ENCODE results near the gene SPCS1. TPM values are rescaled to one million over a fixed set of nuclear protein-coding genes. Genes with fewer than 3 reads are reported as not detected.

SPCS1 gene
- total RNA-seq, 1 experiment from 2014 or later = 81.1 TPM

DNA sequence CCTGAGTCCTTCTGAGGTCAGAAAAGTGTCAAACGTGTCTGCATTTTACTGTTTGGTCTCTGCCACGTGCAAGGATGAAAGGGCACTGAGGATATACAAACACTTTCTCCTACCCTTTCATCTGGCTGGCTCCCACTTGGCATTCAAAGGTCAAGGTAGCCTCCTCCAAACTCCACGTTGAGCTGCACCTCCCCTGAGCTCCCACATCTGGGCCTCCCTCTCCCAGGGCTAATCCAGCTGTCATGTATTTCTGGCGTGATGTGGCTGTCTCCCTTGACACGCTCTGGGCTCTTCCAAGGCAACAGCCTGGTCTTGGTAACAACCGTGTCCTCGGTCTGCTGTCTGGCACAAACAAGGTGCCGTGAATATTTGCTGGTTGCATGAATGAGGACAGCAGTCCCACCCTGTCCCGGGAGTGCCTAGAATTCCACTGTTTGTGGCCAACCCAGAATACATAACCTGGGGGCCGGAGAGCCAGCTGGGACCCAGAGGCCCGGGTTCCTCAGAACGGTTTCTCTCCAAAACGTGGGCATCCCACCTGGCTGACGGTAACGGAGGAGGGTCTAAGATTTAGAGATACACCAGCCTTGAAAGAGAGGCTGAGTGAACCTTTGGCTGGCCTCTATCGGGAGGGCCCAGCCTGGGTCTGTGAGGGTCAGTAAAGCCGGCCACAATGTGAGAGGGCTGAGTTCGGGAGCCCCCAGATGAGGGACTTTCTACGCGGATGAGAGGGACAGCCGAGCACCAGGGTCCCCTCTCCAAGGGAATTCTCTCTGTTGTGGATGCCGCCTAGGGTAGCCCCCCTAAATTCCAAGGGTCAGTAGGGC is 1.1 kb upstream of the SPCS1 start:
- H3K4me1 ChIP-seq (ENCODE audit: insufficient read depth, low read length, poor library complexity, severe bottlenecking) = no peaks in the 10 kb centered on the region
- POLR2A ChIA-PET (ENCODE audit: low non-redundant PET) = no interaction called here
- no peaks in the 10 kb centered on the region for H3K9me3 ChIP-seq (ENCODE audit: low read depth, low read length, poor library complexity, severe bottlenecking)
- peaks cover 6% of the 10 kb centered on the region for H3K36me3 ChIP-seq (ENCODE audit: insufficient read depth, low read length, poor library complexity, severe bottlenecking)
- intact Hi-C loops (cut with micrococcal nuclease; ENCODE audit: unreplicated experiment) = no loop called here
- DNase-seq (ENCODE audit: low spot score) = peak; percentile 6
- H3K4me3 ChIP-seq (ENCODE audit: low read depth, low read length, poor library complexity, severe bottlenecking) = peak overlapping the region; percentile 83
- TF ChIP-seq EZH2 (IDR thresholded peaks at IDR 0.05; ENCODE audit: borderline replicate concordance, low read depth, low read length, poor library complexity, severe bottlenecking) (no peak), CTCF (conservative IDR thresholded peaks at IDR 0.05; ENCODE audit: low read depth, low read length) (no peak)
- CTCF ChIA-PET = no interaction called here
- H3K27ac ChIP-seq (ENCODE audit: low read depth, low read length, poor library complexity, severe bottlenecking) = peak overlapping the region; percentile 76
- BruUV-seq (replicated peaks) = no TSS peak
- no peaks in the 10 kb centered on the region for H3K27me3 ChIP-seq (replicated peaks; ENCODE audit: insufficient read depth, low read depth, low read length, poor library complexity)

GRCh38 chr3:52705438-52705687 is 543 bp upstream of the SPCS1 start:
- TF ChIP-seq EZH2 (IDR thresholded peaks at IDR 0.05; ENCODE audit: borderline replicate concordance, low read depth, low read length, poor library complexity, severe bottlenecking) = no peak
- TF ChIP-seq CTCF (conservative IDR thresholded peaks at IDR 0.05; ENCODE audit: low read depth, low read length) = no peak
- Histone ChIP-seq H3K27ac (ENCODE audit: low read depth, low read length, poor library complexity, severe bottlenecking) (peak overlapping the region; percentile 76), H3K4me3 (ENCODE audit: low read depth, low read length, poor library complexity, severe bottlenecking) (peak overlapping the region; percentile 83), H3K4me1 (ENCODE audit: insufficient read depth, low read length, poor library complexity, severe bottlenecking) (no peaks in the 10 kb centered on the region), H3K36me3 (ENCODE audit: insufficient read depth, low read length, poor library complexity, severe bottlenecking) (peaks cover 6% of the 10 kb centered on the region), H3K9me3 (ENCODE audit: low read depth, low read length, poor library complexity, severe bottlenecking) (no peaks in the 10 kb centered on the region), H3K27me3 (replicated peaks; ENCODE audit: insufficient read depth, low read depth, low read length, poor library complexity) (no peaks in the 10 kb centered on the region)
- ChIA-PET CTCF (no interaction called here), POLR2A (ENCODE audit: low non-redundant PET) (no interaction called here)
- intact Hi-C loops (cut with micrococcal nuclease; ENCODE audit: unreplicated experiment) = no loop called here
- DNase-seq (ENCODE audit: low spot score) = no peak
- BruUV-seq (replicated peaks) = no TSS peak

DNA sequence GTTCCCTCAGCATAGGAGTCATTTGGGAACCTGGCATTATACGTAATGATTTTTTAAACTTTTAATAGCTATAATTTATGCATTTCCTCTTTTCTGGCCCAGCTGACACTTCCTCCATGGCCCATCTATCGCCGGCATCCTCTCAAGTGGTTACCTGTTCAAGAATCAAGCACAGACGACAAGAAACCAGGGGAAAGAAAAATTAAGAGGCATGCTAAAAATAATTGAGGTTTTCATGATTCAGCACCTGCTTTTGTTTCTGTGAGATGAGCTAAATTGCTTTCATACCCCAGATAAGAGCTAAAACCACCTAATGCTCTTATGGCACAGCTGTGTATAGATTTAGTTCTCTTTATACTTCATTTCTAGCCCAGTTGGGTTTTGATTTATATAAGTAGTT is 1.7 kb downstream of the SPCS1 start:
- H3K36me3 ChIP-seq (ENCODE audit: insufficient read depth, low read length, poor library complexity, severe bottlenecking) = peaks cover 6% of the 10 kb centered on the region
- DNase-seq (ENCODE audit: low spot score) = no peak
- CTCF ChIA-PET = no interaction called here
- H3K9me3 ChIP-seq (ENCODE audit: low read depth, low read length, poor library complexity, severe bottlenecking) = no peaks in the 10 kb centered on the region
- H3K4me1 ChIP-seq (ENCODE audit: insufficient read depth, low read length, poor library complexity, severe bottlenecking) = no peaks in the 10 kb centered on the region
- no peaks in the 10 kb centered on the region for H3K27me3 ChIP-seq (replicated peaks; ENCODE audit: insufficient read depth, low read depth, low read length, poor library complexity)
- no TSS peak for BruUV-seq (replicated peaks)
- H3K27ac ChIP-seq (ENCODE audit: low read depth, low read length, poor library complexity, severe bottlenecking) = no peak overlapping the region
- no peak for TF ChIP-seq CTCF (conservative IDR thresholded peaks at IDR 0.05; ENCODE audit: low read depth, low read length)
- no peak for TF ChIP-seq EZH2 (IDR thresholded peaks at IDR 0.05; ENCODE audit: borderline replicate concordance, low read depth, low read length, poor library complexity, severe bottlenecking)
- intact Hi-C loops (cut with micrococcal nuclease; ENCODE audit: unreplicated experiment) = no loop called here
- POLR2A ChIA-PET (ENCODE audit: low non-redundant PET) = no interaction called here
- H3K4me3 ChIP-seq (ENCODE audit: low read depth, low read length, poor library complexity, severe bottlenecking) = no peak overlapping the region
